GM20000 (cell line): ENCODE data around the gene MATCAP1.

Source experiments
- DNase-seq: peaks from one replicate; pipeline ENCODE4 v3.0.0; 2012; ENCODE audit warnings: low spot score
- CTCF ChIP-seq: IDR thresholded peaks from 2 replicates; pipeline ENCODE4 v1.5.1; 2012; ENCODE audit warnings: mild to moderate bottlenecking, control low read depth; ENCODE audit errors: extremely low read depth, missing control alignments

Gene MATCAP1

GRCh38 chr16:67199808-67200198, 16.0 kb upstream of the MATCAP1 start:
- no peak for DNase-seq
- TF ChIP-seq CTCF = no peak

DNA sequence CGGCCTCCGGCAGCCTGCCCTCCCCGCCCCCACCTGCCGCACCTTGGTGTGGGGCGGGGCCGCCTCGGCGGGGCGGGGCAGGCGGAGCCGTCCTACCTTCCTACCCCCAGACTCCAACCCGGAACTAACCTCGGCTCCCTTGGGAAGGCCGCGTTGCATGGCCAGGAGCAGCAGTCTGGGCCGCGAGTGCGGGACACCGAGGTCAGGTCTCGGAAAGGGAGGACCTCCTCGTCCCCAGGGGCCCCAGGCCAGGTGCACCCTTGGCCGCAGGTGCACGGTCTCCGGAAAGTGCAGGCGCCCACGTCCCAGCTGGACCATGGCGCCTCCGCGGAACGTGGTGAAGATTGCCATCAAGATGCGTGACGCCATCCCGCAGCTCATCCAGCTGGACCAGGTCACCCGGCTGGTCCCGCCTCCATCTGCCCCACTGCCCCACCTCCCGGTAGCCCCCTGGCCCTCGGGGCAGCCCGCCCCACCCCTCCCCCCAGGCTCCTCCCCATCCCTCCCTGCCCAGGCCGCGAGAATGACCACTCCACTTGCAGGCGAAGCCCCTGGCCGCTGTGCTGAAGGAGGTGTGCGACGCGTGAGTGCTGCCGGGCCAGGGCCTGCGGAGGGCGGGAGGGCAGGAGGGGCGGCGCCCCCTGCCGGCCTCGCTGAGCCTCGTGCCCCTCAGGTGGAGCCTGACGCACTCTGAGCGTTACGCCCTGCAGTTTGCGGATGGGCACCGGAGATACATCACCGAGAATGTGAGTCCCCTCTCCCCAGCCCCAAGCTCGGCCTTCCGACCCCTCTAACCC, 15.4 kb upstream of the MATCAP1 start, which contains the start of gene ELMO3:
Gene ELMO3, plus strand, starts transcription at position 121 of the 797 bp plus-strand sequence. Its CDS starts 196 bp downstream, at position 317.
- DNase-seq = no peak
- TF ChIP-seq CTCF = no peak

DNA sequence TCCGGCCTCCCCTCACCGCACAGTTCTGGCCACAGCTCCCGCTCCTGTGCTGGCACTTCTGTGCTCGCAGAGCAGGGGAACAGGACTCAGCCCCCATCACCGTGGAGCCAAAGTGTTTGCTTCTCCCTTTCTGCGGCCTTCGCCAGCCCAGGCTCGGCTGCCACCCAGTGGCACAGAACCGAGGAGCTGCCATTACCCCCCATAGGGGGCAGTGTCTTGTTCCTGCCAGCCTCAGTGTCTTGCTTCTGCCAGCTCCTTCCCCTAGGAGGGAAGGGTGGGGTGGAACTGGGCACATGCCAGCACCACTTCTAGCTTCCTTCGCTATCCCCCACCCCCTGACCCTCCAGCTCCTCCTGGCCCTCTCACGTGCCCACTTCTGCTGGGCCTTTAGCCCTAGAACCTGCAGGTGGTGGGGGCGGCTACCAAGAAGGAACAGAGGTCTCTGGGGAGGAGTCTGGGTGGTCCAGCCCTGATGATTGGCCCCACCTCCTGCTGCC, 14.5 kb upstream of the MATCAP1 start:
- peak; percentile 66 for DNase-seq
- TF ChIP-seq CTCF = no peak

DNA sequence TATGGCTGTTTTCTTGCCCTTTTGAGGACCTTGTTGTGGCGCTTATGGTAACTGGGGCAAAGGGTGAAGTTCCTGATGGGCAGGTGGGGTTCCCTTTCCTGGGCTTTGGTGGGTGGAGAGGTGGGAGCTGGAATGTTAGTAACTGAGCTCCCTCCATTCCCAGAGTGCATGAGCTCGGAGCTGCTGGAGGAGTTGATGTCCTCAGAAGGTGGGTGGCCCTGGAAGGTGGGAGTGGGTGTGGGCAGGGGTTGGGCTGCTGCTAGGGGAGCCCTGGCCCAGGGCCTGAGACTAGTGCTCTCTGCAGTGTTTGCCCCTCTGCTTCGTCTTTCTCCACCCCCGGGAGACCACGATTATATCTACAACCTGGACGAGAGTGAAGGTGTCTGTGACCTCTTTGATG, 13.9 kb upstream of the MATCAP1 start:
- TF ChIP-seq CTCF = no peak

GRCh38 chr16:67196881-67197280, 13.1 kb upstream of the MATCAP1 start:
- DNase-seq = no peak
- no peak for TF ChIP-seq CTCF

More for the DNA sequence above, 13.9 kb upstream of the MATCAP1 start:
- no peak for DNase-seq

GRCh38 chr16:67195676-67196075, 11.9 kb upstream of the MATCAP1 start:
- DNase-seq = no peak
- TF ChIP-seq CTCF = no peak

DNA sequence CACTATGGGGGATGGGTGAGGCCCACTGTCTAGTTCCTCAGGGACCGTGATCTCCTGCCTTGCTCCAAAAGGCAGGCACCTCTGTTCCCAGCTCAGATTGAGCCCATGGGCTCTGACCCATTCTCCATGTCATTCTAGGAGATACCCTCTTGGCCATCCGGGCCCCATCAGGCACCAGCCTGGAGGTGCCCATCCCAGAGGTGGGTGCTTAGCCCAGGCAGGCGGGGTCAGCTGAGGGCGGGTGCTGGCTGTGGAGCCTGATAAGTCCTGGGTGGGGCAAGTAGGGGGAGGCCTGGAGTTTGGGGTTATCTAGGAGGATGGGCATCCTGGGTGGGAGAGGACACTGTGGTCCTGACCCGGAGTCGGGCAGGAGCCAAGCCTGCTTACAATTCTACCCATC, 10.5 kb upstream of the MATCAP1 start:
- no peak for TF ChIP-seq CTCF
- no peak for DNase-seq
